ENCODE data around the gene H6PD.
A peak's percentile ranks its signal among the peaks of the same experiment; 100 is the strongest.

The H6PD gene

DNA sequence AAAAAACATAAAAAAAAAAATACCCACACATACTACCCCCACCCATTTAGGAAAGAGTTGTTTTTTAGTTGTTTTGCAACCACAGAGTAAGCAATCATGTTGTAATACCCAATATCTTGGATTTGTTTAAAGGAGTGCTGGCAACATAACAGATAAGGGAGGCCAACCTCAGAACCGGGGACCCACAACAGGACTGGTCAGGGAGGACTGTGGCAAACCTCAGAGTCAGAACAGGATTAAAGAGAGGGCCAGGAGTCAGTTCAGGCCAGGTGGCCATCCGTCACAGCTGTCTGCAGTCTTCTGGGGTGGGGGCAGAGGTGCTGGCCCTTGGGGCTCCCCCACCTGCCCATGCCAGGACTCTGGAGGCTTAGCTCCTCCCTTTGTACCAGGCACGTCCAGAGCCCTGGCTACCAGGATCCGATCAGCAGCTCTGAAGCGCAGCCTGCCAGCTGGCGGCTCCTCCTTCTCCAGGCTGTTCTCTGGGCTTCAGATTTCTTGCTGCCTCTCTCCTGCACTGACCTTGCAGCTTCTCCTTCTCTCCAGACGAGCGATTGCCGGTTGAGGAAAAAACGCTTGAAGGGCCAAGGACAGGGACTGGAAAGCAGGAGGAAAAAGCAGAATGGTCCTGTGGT, 7.9 kb downstream of the H6PD start:
- peak; percentile 27 for DNase-seq

GRCh38 chr1:9243066-9243739, 8.6 kb downstream of the H6PD start:
- no peak for DNase-seq

- no peak for DNase-seq
Observed at GRCh38 chr1:9244501-9245229, 10.1 kb downstream of the H6PD start.

DNA sequence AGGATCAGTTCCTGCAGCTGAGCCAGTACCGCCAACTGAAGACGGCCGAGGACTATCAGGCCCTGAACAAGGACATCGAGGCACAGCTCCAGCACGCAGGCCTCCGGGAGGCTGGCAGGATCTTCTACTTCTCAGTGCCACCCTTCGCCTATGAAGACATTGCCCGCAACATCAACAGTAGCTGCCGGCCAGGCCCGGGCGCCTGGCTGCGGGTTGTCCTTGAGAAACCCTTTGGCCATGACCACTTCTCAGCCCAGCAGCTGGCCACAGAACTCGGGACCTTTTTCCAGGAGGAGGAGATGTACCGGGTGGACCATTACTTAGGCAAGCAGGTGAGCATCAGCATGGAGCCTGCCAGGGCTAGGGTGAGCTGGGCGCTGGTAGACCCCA, 10.7 kb downstream of the H6PD start:
- DNase-seq: no peak

DNA sequence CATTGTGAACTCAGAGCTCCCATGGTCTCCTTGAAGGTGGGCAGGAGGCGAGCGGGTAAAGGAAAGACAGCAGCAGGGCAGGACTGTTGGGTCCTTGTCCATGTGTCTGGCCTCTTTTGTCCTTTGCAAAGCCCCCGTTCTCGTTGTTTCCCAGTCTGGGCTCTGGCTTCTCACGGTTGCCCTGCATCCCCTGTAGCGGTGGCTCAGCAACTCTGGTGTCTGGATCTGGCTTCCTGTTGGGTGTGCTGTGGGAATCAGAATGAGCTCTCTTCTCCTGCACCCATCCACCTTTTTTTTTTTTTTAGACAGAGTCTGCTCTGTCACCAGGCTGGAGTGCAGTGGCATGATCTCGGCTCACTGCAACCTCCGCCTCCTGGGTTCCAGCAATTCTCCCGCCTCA, 11.1 kb downstream of the H6PD start:
- DNase-seq: no peak

- DNase-seq: no peak
Observed at GRCh38 chr1:9246215-9246614, 11.6 kb downstream of the H6PD start.

- DNase-seq: no peak
Observed at GRCh38 chr1:9246841-9247785, 12.5 kb downstream of the H6PD start.

- DNase-seq: no peak
Observed at GRCh38 chr1:9247894-9248293, 13.3 kb downstream of the H6PD start.

- DNase-seq: no peak
Observed at GRCh38 chr1:9248341-9249262, 14.0 kb downstream of the H6PD start.

DNA sequence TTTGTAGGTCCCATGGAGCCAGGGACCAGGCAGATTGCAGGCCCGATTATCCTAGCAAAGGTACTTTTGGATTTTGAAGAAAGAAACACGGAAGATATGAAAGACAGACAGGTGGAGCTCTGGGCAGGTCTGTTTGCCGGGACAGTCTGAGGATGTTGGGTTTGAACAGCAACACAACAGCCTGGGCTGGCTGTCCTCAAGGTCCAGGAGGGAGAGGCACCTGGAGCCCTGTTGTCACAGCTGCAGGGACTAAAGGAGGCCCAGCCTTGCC, 14.6 kb downstream of the H6PD start:
- no peak for DNase-seq

DNA sequence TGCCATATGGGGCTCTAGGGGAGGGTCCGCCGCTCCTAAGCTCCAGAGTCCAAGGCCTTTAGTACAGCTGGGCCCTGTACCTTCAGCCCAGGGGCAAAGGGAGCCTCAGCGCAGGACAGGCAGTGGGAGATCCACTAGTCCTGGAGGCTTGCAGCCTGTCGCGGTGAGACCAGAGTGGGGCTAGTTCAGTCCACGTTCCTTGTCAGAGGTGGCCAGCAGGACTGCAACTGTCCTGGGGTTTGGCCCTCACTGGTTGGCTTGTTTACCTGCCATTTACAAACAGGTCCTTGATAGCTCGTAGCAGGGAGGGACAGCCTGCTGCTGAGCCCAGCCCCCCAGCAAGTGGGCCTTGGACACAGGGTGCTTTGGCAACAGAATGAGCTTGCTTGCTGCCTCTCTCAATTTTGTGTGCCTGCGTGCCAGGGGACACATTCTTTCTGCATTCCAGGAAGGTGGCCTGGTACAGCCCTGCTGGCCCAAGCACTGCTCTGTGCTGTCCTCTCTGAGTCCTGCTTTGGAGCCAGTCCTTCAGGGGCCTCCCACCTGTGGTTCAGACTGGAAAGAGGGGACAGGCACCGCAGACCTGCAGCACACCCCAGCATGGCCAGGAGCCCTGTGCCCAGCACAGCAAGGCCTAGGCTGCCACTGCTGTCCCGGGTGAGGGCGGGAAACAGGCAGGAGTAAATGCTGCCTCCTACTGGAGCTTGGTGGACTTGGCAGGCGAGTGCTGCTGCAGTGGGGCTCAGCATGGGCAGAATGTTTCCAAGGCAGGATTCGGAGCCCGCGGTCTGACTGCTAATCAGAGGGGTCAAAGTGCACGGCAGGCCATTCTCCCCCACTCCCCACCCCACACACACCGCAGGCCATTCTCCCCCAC, 15.2 kb downstream of the H6PD start:
- DNase-seq: peak; percentile 17

- no peak for DNase-seq
Observed at GRCh38 chr1:9250411-9251381, 16.1 kb downstream of the H6PD start.

GRCh38 chr1:9251501-9251900, 16.9 kb downstream of the H6PD start:
- DNase-seq: no peak

DNA sequence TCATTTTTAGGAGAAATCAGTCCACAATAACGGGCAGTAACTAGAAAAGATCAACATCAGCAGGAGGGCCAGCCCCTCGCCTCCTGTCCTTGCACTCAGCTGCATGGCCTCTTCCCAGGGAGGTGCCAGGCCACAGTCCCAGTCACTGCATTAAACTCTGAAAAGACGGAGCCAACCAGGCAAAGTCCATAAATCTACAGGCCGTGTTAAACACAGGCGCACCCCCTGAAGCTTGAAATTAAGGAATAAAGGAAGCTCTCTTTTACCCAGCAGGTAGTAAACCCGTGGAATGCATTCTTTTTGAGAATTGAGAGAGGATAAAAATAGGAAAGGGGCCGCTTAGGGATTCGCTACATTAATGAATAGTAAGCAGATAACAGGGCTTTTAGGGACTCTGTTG, 18.4 kb downstream of the H6PD start:
- DNase-seq: no peak

GRCh38 chr1:9253453-9254105, 19.0 kb downstream of the H6PD start:
- no peak for DNase-seq

- no peak for DNase-seq
Observed at GRCh38 chr1:9256332-9256731, 21.8 kb downstream of the H6PD start.

- no peak for DNase-seq
Observed at GRCh38 chr1:9257851-9258250, 23.3 kb downstream of the H6PD start.

- no peak for DNase-seq
Observed at GRCh38 chr1:9258629-9259028, 24.1 kb downstream of the H6PD start.

DNA sequence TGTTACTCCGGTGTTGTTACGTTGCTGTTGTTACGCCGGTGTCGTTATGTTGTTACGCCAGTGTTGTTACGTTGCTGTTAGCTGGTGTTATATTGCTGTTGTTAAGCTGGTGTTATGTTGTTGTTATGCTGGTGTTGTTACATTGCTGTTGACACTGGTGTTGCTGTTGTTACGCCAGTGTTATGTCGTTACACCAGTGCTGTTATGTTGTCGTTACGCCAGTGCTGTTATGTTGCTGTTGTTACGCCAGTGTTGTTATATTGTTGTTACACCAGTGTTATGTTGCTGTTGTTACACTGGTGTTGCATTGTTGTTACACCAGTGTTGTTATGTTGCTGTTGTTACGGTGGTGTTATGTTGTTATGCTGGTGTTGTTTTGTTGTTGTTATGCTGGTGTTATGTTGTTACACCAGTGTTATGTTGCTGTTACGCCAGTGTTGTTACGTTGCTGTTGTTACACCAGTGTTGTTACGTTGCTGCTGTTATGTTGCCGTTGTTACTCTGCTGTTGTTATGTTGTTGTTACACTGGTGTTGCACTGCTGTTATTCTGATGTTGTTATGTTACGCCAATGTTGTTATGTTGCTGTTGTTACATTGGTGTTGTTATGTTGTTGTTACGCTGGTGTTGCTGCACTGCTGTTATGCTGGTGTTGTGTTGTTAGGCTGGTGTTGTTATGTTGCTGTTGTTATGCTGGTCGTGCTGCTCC, 25.6 kb downstream of the H6PD start:
- no peak for DNase-seq
